Measurements from ENCODE around the gene C11orf21.

DNA sequence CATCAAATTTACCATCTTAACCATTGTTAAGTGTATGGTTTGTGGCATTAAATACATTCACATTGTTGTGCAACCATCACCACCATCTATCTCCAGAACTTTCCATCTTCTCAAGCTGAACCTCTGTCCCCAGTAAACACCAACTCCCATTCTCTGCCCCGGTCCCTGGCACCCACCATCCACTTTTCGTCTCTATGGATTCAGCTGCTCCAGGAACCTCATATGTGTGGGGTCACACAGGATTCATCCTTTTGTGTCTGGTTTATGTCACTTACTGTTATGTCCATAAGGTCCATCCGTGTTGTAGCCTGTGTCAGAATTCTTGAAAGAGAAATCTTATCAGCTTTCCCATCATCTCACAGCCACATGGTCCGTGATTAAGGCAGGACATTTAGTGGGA is 16.4 kb upstream of the C11orf21 start:
- no peak for TF ChIP-seq ZNF589 (CRISPR knock-in tag; IDR thresholded peaks at IDR 0.05; ENCODE audit: low read depth)
- TF ChIP-seq, protein P1, sequence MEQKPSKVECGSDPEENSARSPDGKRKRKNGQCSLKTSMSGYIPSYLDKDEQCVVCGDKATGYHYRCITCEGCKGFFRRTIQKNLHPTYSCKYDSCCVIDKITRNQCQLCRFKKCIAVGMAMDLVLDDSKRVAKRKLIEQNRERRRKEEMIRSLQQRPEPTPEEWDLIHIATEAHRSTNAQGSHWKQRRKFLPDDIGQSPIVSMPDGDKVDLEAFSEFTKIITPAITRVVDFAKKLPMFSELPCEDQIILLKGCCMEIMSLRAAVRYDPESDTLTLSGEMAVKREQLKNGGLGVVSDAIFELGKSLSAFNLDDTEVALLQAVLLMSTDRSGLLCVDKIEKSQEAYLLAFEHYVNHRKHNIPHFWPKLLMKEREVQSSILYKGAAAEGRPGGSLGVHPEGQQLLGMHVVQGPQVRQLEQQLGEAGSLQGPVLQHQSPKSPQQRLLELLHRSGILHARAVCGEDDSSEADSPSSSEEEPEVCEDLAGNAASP (IDR thresholded peaks at IDR 0.05), result no peak
- TF ChIP-seq ZFP30 (CRISPR knock-in tag; IDR thresholded peaks at IDR 0.05; ENCODE audit: borderline replicate concordance), result no peak
- no peak for TF ChIP-seq ZFX (CRISPR knock-in tag; IDR thresholded peaks at IDR 0.05)
- TF ChIP-seq, protein P2, sequence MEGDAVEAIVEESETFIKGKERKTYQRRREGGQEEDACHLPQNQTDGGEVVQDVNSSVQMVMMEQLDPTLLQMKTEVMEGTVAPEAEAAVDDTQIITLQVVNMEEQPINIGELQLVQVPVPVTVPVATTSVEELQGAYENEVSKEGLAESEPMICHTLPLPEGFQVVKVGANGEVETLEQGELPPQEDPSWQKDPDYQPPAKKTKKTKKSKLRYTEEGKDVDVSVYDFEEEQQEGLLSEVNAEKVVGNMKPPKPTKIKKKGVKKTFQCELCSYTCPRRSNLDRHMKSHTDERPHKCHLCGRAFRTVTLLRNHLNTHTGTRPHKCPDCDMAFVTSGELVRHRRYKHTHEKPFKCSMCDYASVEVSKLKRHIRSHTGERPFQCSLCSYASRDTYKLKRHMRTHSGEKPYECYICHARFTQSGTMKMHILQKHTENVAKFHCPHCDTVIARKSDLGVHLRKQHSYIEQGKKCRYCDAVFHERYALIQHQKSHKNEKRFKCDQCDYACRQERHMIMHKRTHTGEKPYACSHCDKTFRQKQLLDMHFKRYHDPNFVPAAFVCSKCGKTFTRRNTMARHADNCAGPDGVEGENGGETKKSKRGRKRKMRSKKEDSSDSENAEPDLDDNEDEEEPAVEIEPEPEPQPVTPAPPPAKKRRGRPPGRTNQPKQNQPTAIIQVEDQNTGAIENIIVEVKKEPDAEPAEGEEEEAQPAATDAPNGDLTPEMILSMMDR (IDR thresholded peaks at IDR 0.05 in 2 of 3, conservative IDR thresholded peaks at IDR 0.05 in 1 of 3; ENCODE audit: insufficient read depth in 2 of 3, low read depth in 1 of 3, low read length in 3 of 3), result no peak
- TF ChIP-seq, protein P3, sequence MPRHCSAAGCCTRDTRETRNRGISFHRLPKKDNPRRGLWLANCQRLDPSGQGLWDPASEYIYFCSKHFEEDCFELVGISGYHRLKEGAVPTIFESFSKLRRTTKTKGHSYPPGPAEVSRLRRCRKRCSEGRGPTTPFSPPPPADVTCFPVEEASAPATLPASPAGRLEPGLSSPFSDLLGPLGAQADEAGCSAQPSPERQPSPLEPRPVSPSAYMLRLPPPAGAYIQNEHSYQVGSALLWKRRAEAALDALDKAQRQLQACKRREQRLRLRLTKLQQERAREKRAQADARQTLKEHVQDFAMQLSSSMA (CRISPR knock-in tag; IDR thresholded peaks at IDR 0.05), result no peak
- no peak for TF ChIP-seq MYC (IDR thresholded peaks at IDR 0.05; ENCODE audit: low read depth, low read length)
- no peak for TF ChIP-seq MYC (CRISPR knock-in tag; IDR thresholded peaks at IDR 0.05; ENCODE audit: borderline replicate concordance, low read depth)
- no peak for TF ChIP-seq EP300 (IDR thresholded peaks at IDR 0.05; ENCODE audit: low read length)
- TF ChIP-seq NR2C1 (IDR thresholded peaks at IDR 0.05), result no peak
- no peak for TF ChIP-seq NR2C1 (tag; IDR thresholded peaks at IDR 0.05)
- TF ChIP-seq CHD4 (IDR thresholded peaks at IDR 0.05; ENCODE audit: insufficient read depth, insufficient replicate concordance, low read depth, low read length, poor library complexity, severe bottlenecking), result no peak
- TF ChIP-seq, protein P4, sequence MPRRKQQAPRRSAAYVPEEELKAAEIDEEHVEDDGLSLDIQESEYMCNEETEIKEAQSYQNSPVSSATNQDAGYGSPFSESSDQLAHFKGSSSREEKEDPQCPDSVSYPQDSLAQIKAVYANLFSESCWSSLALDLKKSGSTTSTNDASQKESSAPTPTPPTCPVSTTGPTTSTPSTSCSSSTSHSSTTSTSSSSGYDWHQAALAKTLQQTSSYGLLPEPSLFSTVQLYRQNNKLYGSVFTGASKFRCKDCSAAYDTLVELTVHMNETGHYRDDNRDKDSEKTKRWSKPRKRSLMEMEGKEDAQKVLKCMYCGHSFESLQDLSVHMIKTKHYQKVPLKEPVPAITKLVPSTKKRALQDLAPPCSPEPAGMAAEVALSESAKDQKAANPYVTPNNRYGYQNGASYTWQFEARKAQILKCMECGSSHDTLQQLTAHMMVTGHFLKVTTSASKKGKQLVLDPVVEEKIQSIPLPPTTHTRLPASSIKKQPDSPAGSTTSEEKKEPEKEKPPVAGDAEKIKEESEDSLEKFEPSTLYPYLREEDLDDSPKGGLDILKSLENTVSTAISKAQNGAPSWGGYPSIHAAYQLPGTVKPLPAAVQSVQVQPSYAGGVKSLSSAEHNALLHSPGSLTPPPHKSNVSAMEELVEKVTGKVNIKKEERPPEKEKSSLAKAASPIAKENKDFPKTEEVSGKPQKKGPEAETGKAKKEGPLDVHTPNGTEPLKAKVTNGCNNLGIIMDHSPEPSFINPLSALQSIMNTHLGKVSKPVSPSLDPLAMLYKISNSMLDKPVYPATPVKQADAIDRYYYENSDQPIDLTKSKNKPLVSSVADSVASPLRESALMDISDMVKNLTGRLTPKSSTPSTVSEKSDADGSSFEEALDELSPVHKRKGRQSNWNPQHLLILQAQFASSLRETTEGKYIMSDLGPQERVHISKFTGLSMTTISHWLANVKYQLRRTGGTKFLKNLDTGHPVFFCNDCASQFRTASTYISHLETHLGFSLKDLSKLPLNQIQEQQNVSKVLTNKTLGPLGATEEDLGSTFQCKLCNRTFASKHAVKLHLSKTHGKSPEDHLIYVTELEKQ (CRISPR knock-in tag; IDR thresholded peaks at IDR 0.05), result no peak
- no peak for TF ChIP-seq ZNF175 (CRISPR knock-in tag; IDR thresholded peaks at IDR 0.05; ENCODE audit: low read depth)

All from K562 (cell line).